HepG2 (cell line): ENCODE measurements around the gene SLC38A2. TPM values are rescaled to one million over a fixed set of nuclear protein-coding genes. Genes with fewer than 3 reads are reported as not detected.

Experiments used
- ATAC-seq: fragments of 200-7000 bp; cut with Tn5 transposase; 3 replicates; pipeline ENCODE4 v1.9.1; 2020; ENCODE audit warnings: mild to moderate bottlenecking, moderate library complexity
- BruUV-seq: library from RNA; stranded (reverse); fragments of 400-500 nt; replicated peaks from 2 replicates; lab custom pipeline; 2021; lab: Mats Ljungman, UMichigan
- CTCF ChIA-PET: fragments of 300-600 bp; formaldehyde crosslinking; extraction: SDS; loops from one replicate; lab custom pipeline; 2021; ENCODE audit warnings: low total read pairs, inconsistent platforms, low intra/inter-chr PET ratio; lab: Yijun Ruan, JAX
- POLR2A ChIA-PET: fragments of 350-600 bp; sonication (Branson Sonifier 250); formaldehyde crosslinking; loops from one replicate; lab custom pipeline; 2020; ENCODE audit warnings: antibody characterized with exemption, inconsistent platforms; lab: Yijun Ruan, JAX
- DNase-seq: peaks from one replicate; pipeline ENCODE4 v3.0.0-alpha.2; 2015; ENCODE audit warnings: low spot score
- FAIRE-seq: peaks from 3 replicates; lab custom pipeline; 2011; peaks lifted over from hg19 to GRCh38; lab: Jason Lieb, UNC
- H2AFZ ChIP-seq: one replicate; pipeline ENCODE4 v1.6.1; 2011; ENCODE audit warnings: low read length, inconsistent platforms
- H3K27ac ChIP-seq: fragments of 300-600 bp; 3 replicates; pipeline ENCODE4 v1.8.0; 2011; ENCODE audit warnings: mixed run types, mild to moderate bottlenecking, mixed read lengths, low read length, inconsistent platforms; ENCODE audit not compliant: insufficient read depth; ENCODE audit errors: extremely low read length
- H3K27me3 ChIP-seq, 2 experiments: fragments of 200-600 bp in 1 of 2; 2 replicates in 1 of 2; 3 replicates in 1 of 2; pipeline versions ENCODE4 v1.6.0 to v1.8.0; 2011; ENCODE audit warnings: low read length in 2 of 2, mild to moderate bottlenecking in 2 of 2, moderate library complexity in 2 of 2, inconsistent platforms in 1 of 2; ENCODE audit not compliant: insufficient read depth in 2 of 2, control insufficient read depth in 1 of 2
- H3K36me3 ChIP-seq, 2 experiments: fragments of 200-600 bp in 1 of 2; replicated peaks in 1 of 2; 2 replicates in 1 of 2; 3 replicates in 1 of 2; pipeline versions ENCODE4 v1.5.1 to v1.8.0; 2011; ENCODE audit warnings: low read length in 2 of 2, inconsistent platforms in 1 of 2; ENCODE audit not compliant: insufficient read depth in 2 of 2, control insufficient read depth in 1 of 2
- H3K4me1 ChIP-seq: 2 replicates; pipeline ENCODE4 v1.5.1; 2012; ENCODE audit warnings: low read length, inconsistent platforms; ENCODE audit not compliant: insufficient read depth
- H3K4me2 ChIP-seq: 2 replicates; pipeline ENCODE4 v1.6.0; 2011; ENCODE audit warnings: low read depth, low read length, inconsistent platforms
- H3K4me3 ChIP-seq, 3 experiments: fragments of 200-600 bp in 1 of 3; sonication (generic), shearing (Covaris generic) in 1 of 3; replicated peaks in 1 of 3; 2 replicates each; pipeline ENCODE4 v1.5.1; 2011 to 2016; ENCODE audit warnings: low read length in 3 of 3, inconsistent platforms in 2 of 3, low read depth in 2 of 3, mild to moderate bottlenecking in 2 of 3, control low read depth in 1 of 3, mixed read lengths in 1 of 3; ENCODE audit not compliant: insufficient read depth in 1 of 3
- H3K79me2 ChIP-seq: one replicate; pipeline ENCODE4 v1.6.1; 2011; ENCODE audit warnings: low read length, inconsistent platforms; ENCODE audit not compliant: insufficient read depth
- H3K9ac ChIP-seq: 2 replicates; pipeline ENCODE4 v1.6.0; 2011; ENCODE audit warnings: mild to moderate bottlenecking, low read depth, low read length, inconsistent platforms; ENCODE audit not compliant: insufficient read depth
- H3K9me3 ChIP-seq: 2 replicates; pipeline ENCODE4 v1.5.1; 2012; ENCODE audit warnings: mild to moderate bottlenecking, low read length
- H4K20me1 ChIP-seq: 2 replicates; pipeline ENCODE4 v1.6.0; 2011; ENCODE audit warnings: inconsistent platforms, mild to moderate bottlenecking, low read length, moderate library complexity; ENCODE audit not compliant: insufficient read depth
- AGO1 ChIP-seq: fragments of 200-400 bp; formaldehyde crosslinking; IDR thresholded peaks from 2 replicates; pipeline ENCODE4 v1.6.1; 2017; ENCODE audit warnings: mild to moderate bottlenecking, low read depth, low read length, moderate library complexity; ENCODE audit not compliant: poor library complexity, severe bottlenecking
- AKAP8 ChIP-seq: sonication (generic); formaldehyde crosslinking; IDR thresholded peaks from 2 replicates; pipeline ENCODE4 v1.5.1; 2020; ENCODE audit warnings: mild to moderate bottlenecking, missing genetic modification reagents
- ARHGAP35 ChIP-seq: sonication (generic); formaldehyde crosslinking; IDR thresholded peaks from 2 replicates; pipeline ENCODE4 v1.9.0; 2022; ENCODE audit warnings: mild to moderate bottlenecking, inconsistent platforms, moderate library complexity, missing genetic modification reagents, borderline replicate concordance
- ATM ChIP-seq: fragments of 450-650 bp; IDR thresholded peaks from 2 replicates; pipeline ENCODE4 v1.7.1; 2017; ENCODE audit warnings: mild to moderate bottlenecking, borderline replicate concordance
- FOXA3 ChIP-seq: IDR thresholded peaks from 2 replicates; pipeline ENCODE4 v1.6.1; 2016; ENCODE audit warnings: missing genetic modification reagents, missing compliant biosample characterization
- ISL2 ChIP-seq: sonication (generic); formaldehyde crosslinking; IDR thresholded peaks from 2 replicates; pipeline ENCODE4 v1.5.0; 2020; ENCODE audit warnings: missing genetic modification reagents
- KLF12 ChIP-seq: sonication (generic); formaldehyde crosslinking; IDR thresholded peaks from 2 replicates; pipeline ENCODE4 v1.4.0; 2020; ENCODE audit warnings: missing genetic modification reagents, borderline replicate concordance
- NFE2 ChIP-seq: sonication (generic); formaldehyde crosslinking; IDR thresholded peaks from 2 replicates; pipeline ENCODE4 v1.4.0; 2020; ENCODE audit warnings: missing genetic modification reagents
- NPAS2 ChIP-seq: sonication (generic); formaldehyde crosslinking; IDR thresholded peaks from 2 replicates; pipeline ENCODE4 v1.8.0; 2022; ENCODE audit warnings: mild to moderate bottlenecking, missing genetic modification reagents, borderline replicate concordance
- RBM39 ChIP-seq: fragments of 200-400 bp; formaldehyde crosslinking; IDR thresholded peaks from one replicate; pipeline ENCODE4 v1.6.1; 2018; ENCODE audit warnings: antibody characterized with exemption, mild to moderate bottlenecking, low read depth, low read length; ENCODE audit not compliant: poor library complexity, severe bottlenecking
- RELA ChIP-seq: sonication (generic); formaldehyde crosslinking; IDR thresholded peaks from 2 replicates; pipeline ENCODE4 v1.4.0; 2020; ENCODE audit warnings: missing genetic modification reagents
- STAT5B ChIP-seq: sonication (generic); formaldehyde crosslinking; IDR thresholded peaks from 2 replicates; pipeline ENCODE4 v1.4.0; 2020; ENCODE audit warnings: missing genetic modification reagents
- SUZ12 ChIP-seq: fragments of 150-350 bp; IDR thresholded peaks from 2 replicates; pipeline ENCODE4 v1.6.1; 2014; ENCODE audit warnings: low read depth, low read length
- ZKSCAN8 ChIP-seq: IDR thresholded peaks from 2 replicates; pipeline ENCODE4 v1.6.1; 2016; ENCODE audit warnings: borderline replicate concordance, missing genetic modification reagents, missing compliant biosample characterization
- ZNF232 ChIP-seq: sonication (generic); formaldehyde crosslinking; IDR thresholded peaks from 2 replicates; pipeline ENCODE4 v1.4.0; 2020; ENCODE audit warnings: missing genetic modification reagents, borderline replicate concordance
- ZNF260 ChIP-seq: sonication (generic); formaldehyde crosslinking; IDR thresholded peaks from 2 replicates; pipeline ENCODE4 v1.4.0; 2020; ENCODE audit warnings: missing genetic modification reagents, low read depth, mild to moderate bottlenecking, borderline replicate concordance
- ZNF274 ChIP-seq: sonication (generic); formaldehyde crosslinking; IDR thresholded peaks from 2 replicates; pipeline ENCODE4 v1.5.1; 2020; ENCODE audit warnings: mild to moderate bottlenecking, missing genetic modification reagents
- ZNF343 ChIP-seq: sonication (generic); formaldehyde crosslinking; IDR thresholded peaks from 2 replicates; pipeline ENCODE4 v1.4.0; 2020; ENCODE audit warnings: mild to moderate bottlenecking, missing genetic modification reagents
- ZNF567 ChIP-seq: sonication (generic); formaldehyde crosslinking; IDR thresholded peaks from 2 replicates; pipeline ENCODE4 v1.8.1; 2023; ENCODE audit warnings: mild to moderate bottlenecking, missing genetic modification reagents, borderline replicate concordance
- ZNF577 ChIP-seq: sonication (generic); formaldehyde crosslinking; IDR thresholded peaks from 2 replicates; pipeline ENCODE4 v1.4.0; 2020; ENCODE audit warnings: mild to moderate bottlenecking, low read depth, missing genetic modification reagents, borderline replicate concordance
- WGBS: methylation state at CpG from one replicate; pipeline ENCODE4 v1.1.6; 2017; ENCODE audit warnings: low lambda C conversion rate; 5-methylcytosine and 5-hydroxymethylcytosine counted together
- in situ Hi-C: cut with HindIII; loops from 2 replicates; pipeline ENCODE4 v1.10.0; 2017; ENCODE audit warnings: low pct_unique_long_range_greater_than_20kb; ENCODE audit not compliant: extremely low pct_ligation_motif_present
- intact Hi-C: fragments of 100-400 bp; cut with micrococcal nuclease; formaldehyde crosslinking; loops from one replicate; pipeline ENCODE4 v1.10.0; 2022; ENCODE audit not compliant: unreplicated experiment
- polyA plus RNA-seq, 8 experiments: library from polyadenylated mRNA; depleted of rRNA in 3 of 8; stranded (reverse) in 7 of 8; unstranded in 1 of 8; fragments of >200 nt; fragmentation: Illumina TruSeq in 4 of 8; extraction: Trizol in 4 of 8; gene quantifications; 2 replicates each; pipeline versions ENCODE4 v1.2.1 to v1.2.3, GENCODE V29; 2011 to 2016; ENCODE audit warnings: low read depth in 4 of 8, missing spikeins in 1 of 8, mixed read lengths in 1 of 8; ENCODE audit not compliant: insufficient read depth in 1 of 8
- total RNA-seq, 5 experiments: library from RNA; depleted of rRNA; stranded (reverse); fragments of >200 nt; fragmentation: Illumina TruSeq; extraction: Trizol; gene quantifications; 2 replicates each; pipeline ENCODE4 v1.2.3, GENCODE V29; 2016; ENCODE audit warnings: low read depth in 1 of 5
- TF ChIP-seq, protein P1 (sequence below): sonication (generic); formaldehyde crosslinking; IDR thresholded peaks from 2 replicates; pipeline ENCODE4 v1.4.0; 2020; ENCODE audit warnings: missing genetic modification reagents
- TF ChIP-seq, protein P2 (sequence below): IDR thresholded peaks from 2 replicates; pipeline ENCODE4 v1.6.1; 2016; ENCODE audit warnings: mild to moderate bottlenecking, missing biosample characterization, missing genetic modification reagents

Gene SLC38A2
- total and polyA plus RNA-seq, 2 of the 13 experiments (the other 11 are each of a cell fraction or from before 2014, with no cell fraction given), result 368 to 880 TPM

DNA sequence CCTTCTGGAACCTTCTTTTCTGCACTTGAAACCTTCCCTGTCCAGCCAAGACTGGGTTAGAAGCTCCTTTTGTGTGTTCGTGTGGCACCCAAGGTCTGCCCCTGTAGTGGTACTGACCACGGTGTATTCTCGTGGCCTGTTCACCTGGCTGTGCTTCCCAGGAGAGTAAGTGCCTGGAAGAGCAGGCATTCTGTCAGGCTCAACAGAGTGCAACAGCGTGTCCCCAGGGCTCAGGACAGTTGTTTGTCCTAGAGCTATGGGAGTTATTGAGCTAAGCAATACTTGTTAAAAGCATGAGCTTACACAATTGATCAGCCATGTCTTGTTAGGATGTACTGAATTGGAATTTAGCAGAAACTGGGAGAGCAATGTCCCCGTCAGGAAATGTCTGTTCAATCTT, 12.9 kb upstream of the SLC38A2 start:
- Histone ChIP-seq H3K4me3 (peak overlapping the region in 2 of 3 experiments; percentile 73 to 90; a peak in 3 of 6 replicates), H3K9ac (peak overlapping the region; percentile 97), H4K20me1 (no peaks in the 10 kb centered on the region), H3K9me3 (no peaks in the 10 kb centered on the region), H3K27ac (peak overlapping the region; percentile 98), H3K4me2 (peak overlapping the region; percentile 85), H3K4me1 (peaks cover 81% of the 10 kb centered on the region), H3K27me3 (no peaks in the 10 kb centered on the region; a peak in 1 of 5 replicates), H3K36me3 (no peaks in the 10 kb centered on the region), H3K79me2 (peaks cover 22% of the 10 kb centered on the region), H2AFZ (no peak overlapping the region)
- BruUV-seq, result no TSS peak
- peak; percentile 67 for FAIRE-seq
- peak; percentile 59 for DNase-seq
- 28% methylated on average over 4 of the region's 5 CpGs for WGBS
- peak; percentile 37 for ATAC-seq
- intact Hi-C loops (loop anchor here (2.0 kb wide), 1 partner anchor 107 kb away; no protein-coding TSS in a partner anchor), in situ Hi-C loops (loop anchor here (5.0 kb wide), 1 partner anchor 47 kb away; no protein-coding TSS in a partner anchor)
- CTCF ChIA-PET, result no interaction called here
- POLR2A ChIA-PET, result interaction anchor here (0.7 to 7.1 kb wide), 12 partner anchors 11 to 200 kb away, joined by 3 to 91 read pairs (median 5); partner anchors contain the start of gene SLC38A2
- TF ChIP-seq ZNF567 (CRISPR knock-in tag) (no peak), SUZ12 (no peak), AKAP8 (CRISPR knock-in tag) (0 out of 2 replicates have a peak, but pooled peaks have one; percentile 38), AGO1 (no peak), ZNF260 (no peak), RELA (CRISPR knock-in tag) (no peak), KLF12 (CRISPR knock-in tag) (no peak), NFE2 (no peak), ZNF274 (CRISPR knock-in tag) (no peak), ZKSCAN8 (no peak; the same call in 1 of the 2 replicates), FOXA3 (CRISPR knock-in tag) (no peak), ZNF343 (CRISPR knock-in tag) (no peak), ATM (no peak), ISL2 (CRISPR knock-in tag) (no peak), STAT5B (CRISPR knock-in tag) (no peak), ZNF577 (no peak), ARHGAP35 (CRISPR knock-in tag) (no peak), NPAS2 (CRISPR knock-in tag) (no peak), RBM39 (no peak), ZNF232 (CRISPR knock-in tag) (no peak)
- TF ChIP-seq, protein P1, sequence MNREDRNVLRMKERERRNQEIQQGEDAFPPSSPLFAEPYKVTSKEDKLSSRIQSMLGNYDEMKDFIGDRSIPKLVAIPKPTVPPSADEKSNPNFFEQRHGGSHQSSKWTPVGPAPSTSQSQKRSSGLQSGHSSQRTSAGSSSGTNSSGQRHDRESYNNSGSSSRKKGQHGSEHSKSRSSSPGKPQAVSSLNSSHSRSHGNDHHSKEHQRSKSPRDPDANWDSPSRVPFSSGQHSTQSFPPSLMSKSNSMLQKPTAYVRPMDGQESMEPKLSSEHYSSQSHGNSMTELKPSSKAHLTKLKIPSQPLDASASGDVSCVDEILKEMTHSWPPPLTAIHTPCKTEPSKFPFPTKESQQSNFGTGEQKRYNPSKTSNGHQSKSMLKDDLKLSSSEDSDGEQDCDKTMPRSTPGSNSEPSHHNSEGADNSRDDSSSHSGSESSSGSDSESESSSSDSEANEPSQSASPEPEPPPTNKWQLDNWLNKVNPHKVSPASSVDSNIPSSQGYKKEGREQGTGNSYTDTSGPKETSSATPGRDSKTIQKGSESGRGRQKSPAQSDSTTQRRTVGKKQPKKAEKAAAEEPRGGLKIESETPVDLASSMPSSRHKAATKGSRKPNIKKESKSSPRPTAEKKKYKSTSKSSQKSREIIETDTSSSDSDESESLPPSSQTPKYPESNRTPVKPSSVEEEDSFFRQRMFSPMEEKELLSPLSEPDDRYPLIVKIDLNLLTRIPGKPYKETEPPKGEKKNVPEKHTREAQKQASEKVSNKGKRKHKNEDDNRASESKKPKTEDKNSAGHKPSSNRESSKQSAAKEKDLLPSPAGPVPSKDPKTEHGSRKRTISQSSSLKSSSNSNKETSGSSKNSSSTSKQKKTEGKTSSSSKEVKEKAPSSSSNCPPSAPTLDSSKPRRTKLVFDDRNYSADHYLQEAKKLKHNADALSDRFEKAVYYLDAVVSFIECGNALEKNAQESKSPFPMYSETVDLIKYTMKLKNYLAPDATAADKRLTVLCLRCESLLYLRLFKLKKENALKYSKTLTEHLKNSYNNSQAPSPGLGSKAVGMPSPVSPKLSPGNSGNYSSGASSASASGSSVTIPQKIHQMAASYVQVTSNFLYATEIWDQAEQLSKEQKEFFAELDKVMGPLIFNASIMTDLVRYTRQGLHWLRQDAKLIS (CRISPR knock-in tag), result peak; percentile 79; the same call in 1 of the 2 replicates
- TF ChIP-seq, protein P2, sequence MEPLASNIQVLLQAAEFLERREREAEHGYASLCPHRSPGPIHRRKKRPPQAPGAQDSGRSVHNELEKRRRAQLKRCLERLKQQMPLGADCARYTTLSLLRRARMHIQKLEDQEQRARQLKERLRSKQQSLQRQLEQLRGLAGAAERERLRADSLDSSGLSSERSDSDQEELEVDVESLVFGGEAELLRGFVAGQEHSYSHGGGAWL, result no peak
